Glutamatergic neuron (in vitro differentiated cells): ENCODE data around the gene MMRN1. TPM values are rescaled to one million over a fixed set of nuclear protein-coding genes. Genes with fewer than 3 reads are reported as not detected.

ENCODE experiments used
- DNase-seq: peaks from one replicate; pipeline ENCODE4 v3.0.0; 2022
- H3K27ac Mint-ChIP-seq: one replicate; pipeline ENCODE4 v1.8.0; 2020; ENCODE audit warnings: mild to moderate bottlenecking, mixed read lengths, inconsistent platforms; ENCODE audit not compliant: unreplicated experiment
- H3K27me3 Mint-ChIP-seq: one replicate; pipeline ENCODE4 v1.8.0; 2020; ENCODE audit warnings: mild to moderate bottlenecking, moderate library complexity, mixed read lengths, inconsistent platforms; ENCODE audit not compliant: unreplicated experiment
- H3K36me3 Mint-ChIP-seq: one replicate; pipeline ENCODE4 v1.8.0; 2020; ENCODE audit warnings: mild to moderate bottlenecking, mixed read lengths, inconsistent platforms; ENCODE audit not compliant: unreplicated experiment
- H3K4me1 Mint-ChIP-seq: one replicate; pipeline ENCODE4 v1.8.0; 2020; ENCODE audit warnings: mild to moderate bottlenecking, low read depth, mixed read lengths, inconsistent platforms; ENCODE audit not compliant: unreplicated experiment
- H3K4me3 Mint-ChIP-seq: one replicate; pipeline ENCODE4 v1.8.0; 2020; ENCODE audit warnings: mild to moderate bottlenecking, mixed read lengths, inconsistent platforms; ENCODE audit not compliant: unreplicated experiment
- H3K9me3 Mint-ChIP-seq: one replicate; pipeline ENCODE4 v1.8.0; 2020; ENCODE audit warnings: mild to moderate bottlenecking, moderate library complexity, mixed read lengths, inconsistent platforms; ENCODE audit not compliant: unreplicated experiment
- CTCF ChIP-seq: fragments of 200-600 bp; sonication (generic); IDR thresholded peaks from one replicate; pipeline ENCODE4 v1.5.0; 2021; ENCODE audit not compliant: partially characterized antibody, unreplicated experiment
- total RNA-seq: library from RNA; stranded (reverse); fragmentation: NEBNext Ultra II Directional; extraction: Animal tissue kit (Norgen Biotek cat#: 25700); gene quantifications from one replicate; pipeline ENCODE4 v1.2.1, GENCODE V29; 2021; ENCODE audit not compliant: unreplicated experiment

The MMRN1 gene
- total RNA-seq, 1 donor from 2014 or later: not detected

- Mint-ChIP-seq H3K9me3 (no peaks in the 10 kb centered on the region), H3K36me3 (no peaks in the 10 kb centered on the region), H3K27ac (peak overlapping the region; percentile 1), H3K27me3 (peaks cover 4% of the 10 kb centered on the region), H3K4me1 (peaks cover 36% of the 10 kb centered on the region), H3K4me3 (peak overlapping the region; percentile 37)
- no peak for TF ChIP-seq CTCF
- DNase-seq: no peak
These were observed 12.3 kb downstream of the MMRN1 start for GRCh38 chr4:89906777-89907521.

GRCh38 chr4:89909889-89910288 is 15.2 kb downstream of the MMRN1 start:
- DNase-seq: no peak
- TF ChIP-seq CTCF: no peak
- Mint-ChIP-seq H3K4me1 (peaks cover 31% of the 10 kb centered on the region), H3K36me3 (no peaks in the 10 kb centered on the region), H3K4me3 (no peak overlapping the region), H3K27me3 (no peaks in the 10 kb centered on the region), H3K27ac (no peak overlapping the region), H3K9me3 (no peaks in the 10 kb centered on the region)

- H3K27me3 Mint-ChIP-seq: no peaks in the 10 kb centered on the region
- TF ChIP-seq CTCF: no peak
- no peak for DNase-seq
- H3K27ac Mint-ChIP-seq: no peak overlapping the region
- H3K4me1 Mint-ChIP-seq: peaks cover 23% of the 10 kb centered on the region
- no peaks in the 10 kb centered on the region for H3K9me3 Mint-ChIP-seq
- no peaks in the 10 kb centered on the region for H3K36me3 Mint-ChIP-seq
- H3K4me3 Mint-ChIP-seq: no peak overlapping the region
These were observed 19.0 kb downstream of the MMRN1 start for GRCh38 chr4:89913623-89914022.

- DNase-seq: no peak
- H3K27me3 Mint-ChIP-seq: no peaks in the 10 kb centered on the region
- no peaks in the 10 kb centered on the region for H3K36me3 Mint-ChIP-seq
- no peak overlapping the region for H3K4me3 Mint-ChIP-seq
- TF ChIP-seq CTCF: no peak
- peak overlapping the region; percentile 48 for H3K27ac Mint-ChIP-seq
- H3K4me1 Mint-ChIP-seq: peaks cover 23% of the 10 kb centered on the region
- H3K9me3 Mint-ChIP-seq: no peaks in the 10 kb centered on the region
These were observed 20.2 kb downstream of the MMRN1 start for GRCh38 chr4:89914609-89915550.
